HG03558 (cell line): ENCODE data around the gene ITPKB.
A peak's percentile ranks its signal among the peaks of the same experiment; 100 is the strongest.

ENCODE experiments used
- ATAC-seq: cut with Tn5 transposase; IDR thresholded peaks from one replicate; pipeline ENCODE4 v1.9.1; 2021; ENCODE audit warnings: moderate number of reproducible peaks; ENCODE audit not compliant: unreplicated experiment; ENCODE audit errors: extremely low read depth

The ITPKB gene

GRCh38 chr1:226708967-226709396 lies 30.1 kb downstream of the ITPKB start:
- no peak for ATAC-seq

DNA sequence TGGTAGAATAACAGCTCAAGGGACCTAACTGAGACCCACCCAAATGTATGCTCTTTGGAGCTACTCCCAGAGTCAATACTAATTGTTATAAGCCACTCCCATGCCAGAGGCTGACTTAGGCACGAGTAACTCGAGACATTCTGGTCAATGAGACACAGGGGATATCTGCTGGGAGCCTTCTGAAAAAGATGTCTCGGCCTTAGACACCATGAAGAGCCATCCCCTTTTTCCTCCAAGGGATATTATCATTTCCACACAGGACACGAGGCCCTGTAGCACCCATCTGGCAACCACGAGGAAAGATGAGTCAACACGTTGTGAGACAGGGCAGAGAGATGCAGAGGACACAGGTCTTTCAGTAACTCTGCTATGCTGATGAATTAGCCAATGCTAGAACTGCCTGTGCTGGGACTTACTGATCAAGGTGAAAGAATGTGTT lies 30.7 kb downstream of the ITPKB start:
- ATAC-seq = no peak

- ATAC-seq = no peak
These were observed 32.4 kb downstream of the ITPKB start for GRCh38 chr1:226706684-226707083.

GRCh38 chr1:226704169-226704937 lies 34.7 kb downstream of the ITPKB start:
- no peak for ATAC-seq

DNA sequence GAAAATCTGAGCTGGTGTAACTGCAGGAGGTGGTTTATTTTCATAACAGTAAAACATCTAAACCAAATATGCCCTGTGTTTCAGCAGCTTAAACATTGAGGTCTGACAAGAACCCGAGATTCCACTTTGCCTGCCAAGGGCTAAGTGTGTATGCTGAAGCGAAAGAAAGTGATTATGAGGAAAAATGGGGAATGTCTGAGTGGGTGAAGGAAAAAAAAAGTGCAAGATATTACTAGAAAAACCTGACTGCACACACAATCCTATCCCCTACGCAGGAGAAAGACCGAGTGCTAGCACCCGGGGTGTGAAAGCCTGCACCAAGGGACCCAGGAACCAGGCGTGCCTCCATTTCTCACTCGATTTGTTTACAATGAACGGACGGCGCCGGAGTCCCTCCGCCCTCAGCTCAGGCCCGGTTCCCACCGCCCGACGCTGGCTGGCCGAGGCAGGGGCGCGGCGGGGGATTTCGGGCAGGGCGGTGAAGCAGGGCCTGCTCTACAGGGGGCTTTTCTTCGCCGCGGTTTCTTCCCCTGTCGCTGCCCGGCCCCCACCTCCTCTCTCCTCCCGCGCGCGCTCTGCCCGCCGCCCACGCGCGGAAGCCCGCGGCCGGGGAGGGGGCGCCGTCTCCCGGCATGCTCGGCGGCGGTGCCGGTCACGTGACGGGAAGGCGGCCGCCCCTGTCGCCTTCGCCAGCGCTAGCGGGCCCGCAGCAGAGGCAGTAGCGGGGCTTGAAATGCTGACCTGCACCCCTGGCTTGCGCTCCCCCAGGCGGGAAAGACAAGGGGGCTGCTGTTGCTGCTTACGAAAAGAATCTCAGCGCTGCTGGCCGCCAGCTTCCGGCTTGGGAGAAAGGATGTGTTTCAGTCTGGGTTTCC lies 35.9 kb downstream of the ITPKB start:
- ATAC-seq = no peak

- ATAC-seq = no peak
These were observed 36.6 kb downstream of the ITPKB start for GRCh38 chr1:226702318-226702956.

GRCh38 chr1:226700861-226701260 lies 38.2 kb downstream of the ITPKB start:
- no peak for ATAC-seq

DNA sequence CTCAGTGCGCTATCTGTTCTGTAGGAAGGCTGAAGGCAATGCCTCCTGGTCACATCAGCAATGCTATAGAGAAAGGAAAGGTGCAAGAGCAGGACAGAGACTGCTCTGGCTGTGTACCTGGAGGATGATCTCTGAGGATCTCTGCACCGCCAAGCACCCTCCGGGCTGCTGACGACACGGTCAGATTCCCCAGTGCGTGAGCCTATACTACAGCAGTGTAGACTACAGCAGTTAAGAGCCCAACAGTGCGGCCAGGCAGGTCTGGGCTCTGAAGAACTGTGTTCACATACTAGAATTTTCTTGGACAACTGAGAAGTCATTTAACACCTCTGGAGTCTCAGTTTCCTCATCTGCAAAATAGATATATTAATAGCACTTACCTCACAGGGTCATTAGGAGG lies 39.9 kb downstream of the ITPKB start:
- ATAC-seq = no peak

GRCh38 chr1:226698659-226699058 lies 40.4 kb downstream of the ITPKB start:
- ATAC-seq = no peak

DNA sequence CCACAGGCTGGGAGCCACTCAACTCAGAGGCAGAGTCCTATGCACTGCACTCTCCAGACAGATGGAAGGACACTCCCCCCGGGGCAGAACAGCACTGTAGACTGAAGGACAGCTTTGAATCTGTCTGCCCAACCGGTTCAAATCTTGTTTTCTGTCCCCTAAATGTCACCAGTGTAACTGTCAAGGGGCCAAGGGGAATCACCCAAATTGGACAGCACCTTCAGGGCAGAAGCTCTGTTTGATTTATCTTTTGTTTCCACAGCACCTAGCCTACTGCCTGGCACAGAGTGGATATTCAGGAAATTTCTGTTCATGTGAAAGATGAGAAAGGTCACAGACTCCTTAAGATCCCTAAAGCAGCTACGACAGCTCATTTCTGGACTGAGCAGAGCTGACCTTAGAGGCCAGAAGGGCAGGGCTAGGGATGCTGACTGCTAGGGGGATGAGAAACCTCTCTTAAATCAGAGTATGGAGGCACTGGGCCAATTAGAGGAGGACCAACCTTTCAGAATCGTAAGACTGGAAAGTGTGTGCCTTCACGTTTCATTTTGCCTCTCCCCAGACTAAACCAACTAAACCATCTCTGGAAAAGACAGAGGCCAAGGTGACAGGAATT lies 41.0 kb downstream of the ITPKB start:
- ATAC-seq = no peak

DNA sequence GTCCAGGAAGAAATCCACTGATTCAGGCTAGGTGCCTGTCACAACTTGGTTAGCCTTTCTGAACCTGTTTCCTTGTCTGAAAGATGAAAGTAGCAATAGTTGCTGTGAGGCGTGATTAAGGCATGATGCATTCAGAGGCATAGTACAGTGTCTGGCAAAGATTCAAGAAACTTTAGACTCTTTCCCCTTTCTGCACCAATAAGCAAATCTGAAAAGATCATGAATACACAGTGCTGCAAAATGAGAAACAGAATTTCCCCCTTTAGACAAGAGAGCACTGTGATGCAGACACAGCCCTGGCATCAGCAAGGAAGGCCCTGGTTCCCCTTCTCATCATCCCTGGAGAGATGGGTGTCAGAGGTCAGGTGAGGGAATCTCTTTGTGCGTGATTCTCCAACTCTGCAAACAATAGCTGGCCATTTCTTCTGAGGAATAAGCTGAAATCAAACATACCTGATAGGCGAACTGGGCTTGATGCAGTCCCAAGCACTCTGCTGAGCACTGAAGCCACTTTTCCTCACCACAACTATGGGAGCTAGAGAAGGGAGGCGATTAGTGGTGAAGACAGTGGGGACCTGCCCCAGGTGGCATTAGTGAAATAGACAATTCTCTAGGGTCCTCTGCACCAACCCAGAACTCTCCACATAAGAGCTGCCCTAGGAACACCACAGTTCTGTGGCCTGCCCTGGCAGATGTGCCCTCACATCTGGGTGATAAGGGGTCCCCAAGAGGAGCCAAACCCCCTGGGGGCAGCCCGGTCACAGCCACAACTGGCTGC lies 41.7 kb downstream of the ITPKB start:
- ATAC-seq = peak; percentile 48

DNA sequence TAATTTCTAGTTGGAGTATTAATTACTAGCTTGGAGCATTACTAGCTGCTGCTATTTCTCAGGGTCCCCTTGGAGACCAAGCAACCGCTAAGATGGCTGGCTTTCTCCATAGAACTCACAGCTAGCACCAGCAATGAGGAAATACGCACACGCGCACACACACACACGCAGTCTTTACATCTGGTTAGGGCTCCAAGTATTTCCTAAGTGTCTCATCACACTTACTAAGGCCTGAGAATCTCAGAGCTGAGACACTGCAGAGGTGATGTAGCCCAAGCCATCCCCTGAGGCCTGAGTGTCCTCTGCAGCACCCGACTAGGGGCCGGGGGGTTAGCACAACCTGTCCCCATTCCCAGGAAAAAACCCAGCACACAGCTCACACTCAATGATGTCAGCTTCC lies 42.5 kb downstream of the ITPKB start:
- no peak for ATAC-seq

DNA sequence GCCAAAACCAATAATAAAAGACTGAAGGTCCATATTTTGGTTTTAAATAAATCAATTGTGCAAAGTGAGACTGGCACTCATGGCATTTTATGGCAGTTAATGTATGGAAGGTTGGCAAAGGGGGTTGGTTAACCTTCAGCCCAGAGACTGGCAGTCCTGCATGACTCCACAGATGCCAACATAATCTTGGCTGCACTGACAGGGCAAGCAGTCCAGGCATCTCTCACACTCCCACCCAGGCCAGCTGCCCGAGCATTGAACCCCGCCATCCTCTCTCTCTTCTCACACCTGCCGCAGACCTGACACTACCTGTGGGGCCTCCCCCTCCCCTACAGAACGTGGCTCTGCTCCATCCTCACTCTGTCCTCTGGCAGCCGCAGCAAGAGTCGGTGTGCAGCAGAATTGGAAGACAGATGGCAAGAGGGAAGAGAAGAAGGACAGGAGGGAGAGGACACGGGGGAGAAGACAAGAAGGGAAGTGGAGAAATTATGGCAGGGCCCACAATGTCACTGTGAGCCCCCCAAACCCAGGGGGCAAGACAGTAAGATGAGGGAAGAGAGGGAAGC lies 43.7 kb downstream of the ITPKB start:
- ATAC-seq = no peak

DNA sequence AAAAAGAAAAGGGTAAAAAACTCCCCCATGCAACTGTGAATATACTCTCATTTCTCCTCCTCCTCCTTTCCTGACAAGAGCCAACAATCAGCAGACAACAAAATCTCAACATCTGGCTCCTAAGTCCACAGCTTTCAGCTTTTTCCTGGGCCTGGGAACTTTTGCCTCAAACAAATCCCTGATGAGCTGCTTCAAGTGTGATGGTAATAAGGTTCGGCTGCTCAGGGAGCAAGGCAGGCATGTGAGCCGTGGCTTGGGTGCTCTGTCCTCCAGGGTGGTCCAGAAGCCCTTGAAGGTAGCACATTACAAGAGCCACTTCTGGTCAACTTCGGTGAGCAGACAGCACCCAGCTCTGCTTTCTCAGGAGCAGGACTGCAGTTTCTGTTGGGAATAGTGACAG lies 46.3 kb downstream of the ITPKB start:
- no peak for ATAC-seq

DNA sequence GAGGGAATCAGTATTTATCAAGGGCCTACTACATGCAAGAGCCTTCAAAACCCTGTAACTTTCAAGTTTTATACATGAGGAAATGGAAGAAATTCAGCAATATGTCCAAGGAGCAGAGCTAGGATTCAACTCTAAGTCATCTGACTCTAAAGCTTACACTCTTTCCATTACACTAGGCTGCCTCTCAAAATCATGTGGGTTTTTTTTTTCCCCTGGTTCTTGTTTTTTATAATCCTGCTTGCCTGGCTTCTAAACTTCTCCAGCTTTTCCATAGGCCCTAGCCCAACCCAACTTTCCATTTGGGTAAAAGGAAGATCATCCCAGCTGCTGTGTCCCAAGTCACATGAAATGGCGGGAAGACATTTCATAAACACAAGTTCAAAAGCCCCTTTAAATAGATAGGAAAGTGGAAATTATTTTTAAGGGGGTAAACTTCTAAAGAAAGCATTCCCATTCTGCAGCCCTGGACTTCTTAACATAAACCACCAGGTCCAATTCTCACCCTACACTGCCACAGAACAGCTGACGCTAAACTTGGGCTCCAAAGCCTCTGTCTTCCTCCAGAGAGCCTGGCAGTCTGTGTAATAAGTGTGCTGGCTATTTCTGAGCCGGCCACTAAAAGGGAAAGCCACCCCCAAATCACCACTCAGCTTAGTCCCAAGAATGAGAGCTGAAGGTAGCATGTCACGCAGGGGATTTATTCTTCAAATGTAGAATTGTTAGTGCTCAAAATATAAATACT lies 46.9 kb downstream of the ITPKB start:
- no peak for ATAC-seq

- no peak for ATAC-seq
These were observed 47.8 kb downstream of the ITPKB start for GRCh38 chr1:226691247-226691646.

DNA sequence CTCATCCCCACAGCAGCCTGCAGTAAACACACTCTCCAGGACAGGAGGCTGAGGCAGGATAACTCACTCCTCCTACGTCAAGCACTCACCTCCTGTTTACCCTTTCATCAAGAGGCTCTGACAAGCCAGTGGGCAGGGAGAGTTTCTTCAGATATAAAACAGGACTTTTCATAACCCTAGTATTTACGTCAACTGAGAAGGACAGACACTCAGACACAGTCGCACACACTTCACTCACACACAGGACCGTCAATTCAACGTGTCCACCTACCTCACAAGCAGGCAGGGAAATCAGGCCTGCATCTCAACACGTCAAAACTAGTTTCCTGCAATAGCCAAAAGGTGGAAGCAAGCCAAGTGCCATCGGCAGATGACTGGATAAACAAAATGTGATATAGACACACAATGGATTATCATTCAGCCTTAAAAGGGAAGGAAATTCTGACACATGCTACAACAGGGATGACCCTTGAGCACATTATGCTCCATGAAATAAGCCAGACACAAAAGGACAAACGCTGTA lies 48.6 kb downstream of the ITPKB start:
- no peak for ATAC-seq

DNA sequence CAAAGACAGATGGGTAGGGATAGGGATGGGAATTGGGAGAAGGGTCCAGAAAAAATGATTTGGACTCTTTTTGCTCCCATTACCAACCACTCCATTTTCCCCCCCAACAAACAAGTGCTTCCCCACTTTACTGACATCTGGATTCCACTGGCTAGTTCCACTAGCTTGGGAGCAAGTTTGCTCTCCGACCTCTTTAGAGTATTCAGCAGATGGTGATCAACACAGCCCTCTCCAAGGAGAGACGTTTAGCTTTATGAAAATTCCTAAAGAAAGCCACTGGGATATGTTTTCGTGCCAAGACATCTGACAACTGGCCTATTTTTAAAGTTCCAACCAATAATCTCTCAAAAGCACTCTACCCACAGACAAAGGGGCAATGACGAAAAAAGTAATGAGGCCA lies 50.3 kb downstream of the ITPKB start:
- ATAC-seq = no peak
